HepG2 (cell line): ENCODE results near the gene SEC61B. TPM values are rescaled to one million over a fixed set of nuclear protein-coding genes. Genes with fewer than 3 reads are reported as not detected.

Source experiments
- ATAC-seq: fragments of 200-7000 bp; cut with Tn5 transposase; 3 replicates; pipeline ENCODE4 v1.9.1; 2020; ENCODE audit warnings: mild to moderate bottlenecking, moderate library complexity
- BruUV-seq: library from RNA; stranded (reverse); fragments of 400-500 nt; replicated peaks from 2 replicates; lab custom pipeline; 2021; lab: Mats Ljungman, UMichigan
- CTCF ChIA-PET: fragments of 300-600 bp; formaldehyde crosslinking; extraction: SDS; loops from one replicate; lab custom pipeline; 2021; ENCODE audit warnings: low total read pairs, inconsistent platforms, low intra/inter-chr PET ratio; lab: Yijun Ruan, JAX
- POLR2A ChIA-PET: fragments of 350-600 bp; sonication (Branson Sonifier 250); formaldehyde crosslinking; loops from one replicate; lab custom pipeline; 2020; ENCODE audit warnings: antibody characterized with exemption, inconsistent platforms; lab: Yijun Ruan, JAX
- DNase-seq: peaks from one replicate; pipeline ENCODE4 v3.0.0-alpha.2; 2015; ENCODE audit warnings: low spot score
- FAIRE-seq: peaks from 3 replicates; lab custom pipeline; 2011; peaks lifted over from hg19 to GRCh38; lab: Jason Lieb, UNC
- H2AFZ ChIP-seq: one replicate; pipeline ENCODE4 v1.6.1; 2011; ENCODE audit warnings: low read length, inconsistent platforms
- H3K27ac ChIP-seq: fragments of 300-600 bp; 3 replicates; pipeline ENCODE4 v1.8.0; 2011; ENCODE audit warnings: mixed run types, mild to moderate bottlenecking, mixed read lengths, low read length, inconsistent platforms; ENCODE audit not compliant: insufficient read depth; ENCODE audit errors: extremely low read length
- H3K27me3 ChIP-seq, 2 experiments: fragments of 200-600 bp in 1 of 2; 2 replicates in 1 of 2; 3 replicates in 1 of 2; pipeline versions ENCODE4 v1.6.0 to v1.8.0; 2011; ENCODE audit warnings: low read length in 2 of 2, mild to moderate bottlenecking in 2 of 2, moderate library complexity in 2 of 2, inconsistent platforms in 1 of 2; ENCODE audit not compliant: insufficient read depth in 2 of 2, control insufficient read depth in 1 of 2
- H3K36me3 ChIP-seq, 2 experiments: fragments of 200-600 bp in 1 of 2; replicated peaks in 1 of 2; 2 replicates in 1 of 2; 3 replicates in 1 of 2; pipeline versions ENCODE4 v1.5.1 to v1.8.0; 2011; ENCODE audit warnings: low read length in 2 of 2, inconsistent platforms in 1 of 2; ENCODE audit not compliant: insufficient read depth in 2 of 2, control insufficient read depth in 1 of 2
- H3K4me1 ChIP-seq: 2 replicates; pipeline ENCODE4 v1.5.1; 2012; ENCODE audit warnings: low read length, inconsistent platforms; ENCODE audit not compliant: insufficient read depth
- H3K4me2 ChIP-seq: 2 replicates; pipeline ENCODE4 v1.6.0; 2011; ENCODE audit warnings: low read depth, low read length, inconsistent platforms
- H3K4me3 ChIP-seq, 3 experiments: fragments of 200-600 bp in 1 of 3; sonication (generic), shearing (Covaris generic) in 1 of 3; replicated peaks in 1 of 3; 2 replicates each; pipeline ENCODE4 v1.5.1; 2011 to 2016; ENCODE audit warnings: low read length in 3 of 3, inconsistent platforms in 2 of 3, low read depth in 2 of 3, mild to moderate bottlenecking in 2 of 3, control low read depth in 1 of 3, mixed read lengths in 1 of 3; ENCODE audit not compliant: insufficient read depth in 1 of 3
- H3K79me2 ChIP-seq: one replicate; pipeline ENCODE4 v1.6.1; 2011; ENCODE audit warnings: low read length, inconsistent platforms; ENCODE audit not compliant: insufficient read depth
- H3K9ac ChIP-seq: 2 replicates; pipeline ENCODE4 v1.6.0; 2011; ENCODE audit warnings: mild to moderate bottlenecking, low read depth, low read length, inconsistent platforms; ENCODE audit not compliant: insufficient read depth
- H3K9me3 ChIP-seq: 2 replicates; pipeline ENCODE4 v1.5.1; 2012; ENCODE audit warnings: mild to moderate bottlenecking, low read length
- H4K20me1 ChIP-seq: 2 replicates; pipeline ENCODE4 v1.6.0; 2011; ENCODE audit warnings: inconsistent platforms, mild to moderate bottlenecking, low read length, moderate library complexity; ENCODE audit not compliant: insufficient read depth
- ADNP ChIP-seq: sonication (generic); formaldehyde crosslinking; IDR thresholded peaks from 2 replicates; pipeline ENCODE4 v1.4.0; 2020; ENCODE audit warnings: missing genetic modification reagents
- AGO2 ChIP-seq: fragments of 200-400 bp; formaldehyde crosslinking; optimal IDR thresholded peaks from 2 replicates; pipeline ENCODE3; 2017; ENCODE audit warnings: mild to moderate bottlenecking, low read depth, low read length, moderate library complexity
- ARNT ChIP-seq: fragments of 450-650 bp; IDR thresholded peaks from 2 replicates; pipeline ENCODE4 v1.6.1; 2017
- ARNTL ChIP-seq: sonication (generic); formaldehyde crosslinking; IDR thresholded peaks from 2 replicates; pipeline ENCODE4 v1.4.0; 2020; ENCODE audit warnings: mild to moderate bottlenecking, missing genetic modification reagents
- NR3C1 ChIP-seq: sonication (generic); formaldehyde crosslinking; IDR thresholded peaks from 2 replicates; pipeline ENCODE4 v1.4.0; 2020; ENCODE audit warnings: missing genetic modification reagents
- POGZ ChIP-seq: sonication (generic); formaldehyde crosslinking; IDR thresholded peaks from 2 replicates; pipeline ENCODE4 v1.4.0; 2020; ENCODE audit warnings: mild to moderate bottlenecking, missing genetic modification reagents
- SUZ12 ChIP-seq: fragments of 150-350 bp; IDR thresholded peaks from 2 replicates; pipeline ENCODE4 v1.6.1; 2014; ENCODE audit warnings: low read depth, low read length
- U2AF1 ChIP-seq: fragments of 200-400 bp; formaldehyde crosslinking; optimal IDR thresholded peaks from 2 replicates; pipeline ENCODE3; 2017; ENCODE audit warnings: mild to moderate bottlenecking, low read depth, low read length
- ZNF225 ChIP-seq: sonication (generic); formaldehyde crosslinking; IDR thresholded peaks from 2 replicates; pipeline ENCODE4 v1.4.0; 2020; ENCODE audit warnings: mild to moderate bottlenecking, missing genetic modification reagents
- ZNF274 ChIP-seq: sonication (generic); formaldehyde crosslinking; IDR thresholded peaks from 2 replicates; pipeline ENCODE4 v1.5.1; 2020; ENCODE audit warnings: mild to moderate bottlenecking, missing genetic modification reagents
- ZNF713 ChIP-seq: sonication (generic); formaldehyde crosslinking; IDR thresholded peaks from 2 replicates; pipeline ENCODE4 v1.4.0; 2020; ENCODE audit warnings: mild to moderate bottlenecking, missing genetic modification reagents
- ZNF768 ChIP-seq: sonication (generic); formaldehyde crosslinking; IDR thresholded peaks from 2 replicates; pipeline ENCODE4 v1.4.0; 2020; ENCODE audit warnings: missing genetic modification reagents
- WGBS: methylation state at CpG from one replicate; pipeline ENCODE4 v1.1.6; 2017; ENCODE audit warnings: low lambda C conversion rate; 5-methylcytosine and 5-hydroxymethylcytosine counted together
- in situ Hi-C: cut with HindIII; loops from 2 replicates; pipeline ENCODE4 v1.10.0; 2017; ENCODE audit warnings: low pct_unique_long_range_greater_than_20kb; ENCODE audit not compliant: extremely low pct_ligation_motif_present
- intact Hi-C: fragments of 100-400 bp; cut with micrococcal nuclease; formaldehyde crosslinking; loops from one replicate; pipeline ENCODE4 v1.10.0; 2022; ENCODE audit not compliant: unreplicated experiment
- polyA plus RNA-seq, 8 experiments: library from polyadenylated mRNA; depleted of rRNA in 3 of 8; stranded (reverse) in 7 of 8; unstranded in 1 of 8; fragments of >200 nt; fragmentation: Illumina TruSeq in 4 of 8; extraction: Trizol in 4 of 8; gene quantifications; 2 replicates each; pipeline versions ENCODE4 v1.2.1 to v1.2.3, GENCODE V29; 2011 to 2016; ENCODE audit warnings: low read depth in 4 of 8, missing spikeins in 1 of 8, mixed read lengths in 1 of 8; ENCODE audit not compliant: insufficient read depth in 1 of 8
- total RNA-seq, 5 experiments: library from RNA; depleted of rRNA; stranded (reverse); fragments of >200 nt; fragmentation: Illumina TruSeq; extraction: Trizol; gene quantifications; 2 replicates each; pipeline ENCODE4 v1.2.3, GENCODE V29; 2016; ENCODE audit warnings: low read depth in 1 of 5
- TF ChIP-seq, protein P1 (sequence below): sonication (generic); formaldehyde crosslinking; IDR thresholded peaks from 2 replicates; pipeline ENCODE4 v1.5.0; 2020; ENCODE audit warnings: mild to moderate bottlenecking, missing genetic modification reagents
- TF ChIP-seq, protein P2 (sequence below): sonication (generic); formaldehyde crosslinking; IDR thresholded peaks from 2 replicates; pipeline ENCODE4 v1.8.0; 2022; ENCODE audit warnings: mild to moderate bottlenecking, missing genetic modification reagents

The SEC61B gene
- total and polyA plus RNA-seq, 2 of the 13 experiments (the other 11 are each of a cell fraction or from before 2014, with no cell fraction given): 191 to 368 TPM

DNA sequence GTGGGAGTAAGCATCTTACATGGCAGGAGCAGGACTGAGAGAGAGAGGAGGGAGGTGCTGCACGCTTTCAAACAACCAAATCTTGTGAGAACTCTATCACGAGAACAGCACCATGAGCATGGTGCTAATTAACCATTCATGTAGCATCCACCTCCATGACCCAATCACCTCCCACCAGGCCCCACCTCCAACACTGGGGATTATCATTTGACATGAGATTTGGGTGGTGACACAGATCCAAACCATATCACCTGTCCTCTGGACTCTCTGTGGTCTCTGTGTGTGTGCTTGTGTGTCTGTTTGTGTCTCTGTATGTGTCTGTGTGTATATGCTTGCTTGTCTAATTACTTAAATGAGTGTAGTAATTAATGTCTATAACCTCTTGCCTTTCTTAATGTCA is 31.1 kb downstream of the SEC61B start:
- in situ Hi-C loops: loop anchor here (25.0 kb wide), 1 partner anchor 759 kb away; no protein-coding TSS in a partner anchor
- no peak overlapping the region for H3K4me3 ChIP-seq
- H3K36me3 ChIP-seq: no peaks in the 10 kb centered on the region
- no peaks in the 10 kb centered on the region for H3K27me3 ChIP-seq
- H3K4me2 ChIP-seq: no peak overlapping the region
- 91% methylated on average over 2 of the region's 2 CpGs for WGBS
- DNase-seq (no peak), FAIRE-seq (no peak), ATAC-seq (no peak)
- H3K4me1 ChIP-seq: no peaks in the 10 kb centered on the region
- H4K20me1 ChIP-seq: no peaks in the 10 kb centered on the region
- intact Hi-C loops: no loop called here
- no peak for TF ChIP-seq ZNF768 (CRISPR knock-in tag)
- no peak for TF ChIP-seq POGZ (CRISPR knock-in tag)
- TF ChIP-seq U2AF1: no peak
- TF ChIP-seq AGO2: no peak
- TF ChIP-seq, protein P1, sequence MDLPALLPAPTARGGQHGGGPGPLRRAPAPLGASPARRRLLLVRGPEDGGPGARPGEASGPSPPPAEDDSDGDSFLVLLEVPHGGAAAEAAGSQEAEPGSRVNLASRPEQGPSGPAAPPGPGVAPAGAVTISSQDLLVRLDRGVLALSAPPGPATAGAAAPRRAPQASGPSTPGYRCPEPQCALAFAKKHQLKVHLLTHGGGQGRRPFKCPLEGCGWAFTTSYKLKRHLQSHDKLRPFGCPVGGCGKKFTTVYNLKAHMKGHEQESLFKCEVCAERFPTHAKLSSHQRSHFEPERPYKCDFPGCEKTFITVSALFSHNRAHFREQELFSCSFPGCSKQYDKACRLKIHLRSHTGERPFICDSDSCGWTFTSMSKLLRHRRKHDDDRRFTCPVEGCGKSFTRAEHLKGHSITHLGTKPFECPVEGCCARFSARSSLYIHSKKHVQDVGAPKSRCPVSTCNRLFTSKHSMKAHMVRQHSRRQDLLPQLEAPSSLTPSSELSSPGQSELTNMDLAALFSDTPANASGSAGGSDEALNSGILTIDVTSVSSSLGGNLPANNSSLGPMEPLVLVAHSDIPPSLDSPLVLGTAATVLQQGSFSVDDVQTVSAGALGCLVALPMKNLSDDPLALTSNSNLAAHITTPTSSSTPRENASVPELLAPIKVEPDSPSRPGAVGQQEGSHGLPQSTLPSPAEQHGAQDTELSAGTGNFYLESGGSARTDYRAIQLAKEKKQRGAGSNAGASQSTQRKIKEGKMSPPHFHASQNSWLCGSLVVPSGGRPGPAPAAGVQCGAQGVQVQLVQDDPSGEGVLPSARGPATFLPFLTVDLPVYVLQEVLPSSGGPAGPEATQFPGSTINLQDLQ (CRISPR knock-in tag): no peak
- TF ChIP-seq ZNF274 (CRISPR knock-in tag): no peak
- no peak for TF ChIP-seq ZNF225
- TF ChIP-seq ARNTL (CRISPR knock-in tag): no peak
- TF ChIP-seq SUZ12: no peak
- no peak for TF ChIP-seq ARNT
- no peak for TF ChIP-seq ZNF713 (CRISPR knock-in tag)
- TF ChIP-seq ADNP (CRISPR knock-in tag): no peak
- no peak for TF ChIP-seq NR3C1 (CRISPR knock-in tag)
- TF ChIP-seq, protein P2, sequence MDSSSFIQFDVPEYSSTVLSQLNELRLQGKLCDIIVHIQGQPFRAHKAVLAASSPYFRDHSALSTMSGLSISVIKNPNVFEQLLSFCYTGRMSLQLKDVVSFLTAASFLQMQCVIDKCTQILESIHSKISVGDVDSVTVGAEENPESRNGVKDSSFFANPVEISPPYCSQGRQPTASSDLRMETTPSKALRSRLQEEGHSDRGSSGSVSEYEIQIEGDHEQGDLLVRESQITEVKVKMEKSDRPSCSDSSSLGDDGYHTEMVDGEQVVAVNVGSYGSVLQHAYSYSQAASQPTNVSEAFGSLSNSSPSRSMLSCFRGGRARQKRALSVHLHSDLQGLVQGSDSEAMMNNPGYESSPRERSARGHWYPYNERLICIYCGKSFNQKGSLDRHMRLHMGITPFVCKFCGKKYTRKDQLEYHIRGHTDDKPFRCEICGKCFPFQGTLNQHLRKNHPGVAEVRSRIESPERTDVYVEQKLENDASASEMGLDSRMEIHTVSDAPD (CRISPR knock-in tag): no peak
- no peak overlapping the region for H3K27ac ChIP-seq
- no TSS peak for BruUV-seq
- CTCF ChIA-PET: no interaction called here
- H3K9ac ChIP-seq: no peak overlapping the region
- no peaks in the 10 kb centered on the region for H3K9me3 ChIP-seq
- POLR2A ChIA-PET: no interaction called here
- no peaks in the 10 kb centered on the region for H3K79me2 ChIP-seq
- no peak overlapping the region for H2AFZ ChIP-seq
